ENCODE measurements around the gene ZBTB7C.

The ZBTB7C gene

GRCh38 chr18:48358868-48359267 is 50.3 kb downstream of the ZBTB7C start:
- Histone ChIP-seq H3K36me3 (ENCODE audit: insufficient read depth, low read length) (no peaks in the 10 kb centered on the region), H3K27me3 (ENCODE audit: insufficient read depth, low read length, poor library complexity, severe bottlenecking) (no peaks in the 10 kb centered on the region), H3K4me2 (ENCODE audit: low read depth, low read length, poor library complexity, severe bottlenecking) (no peak overlapping the region), H3F3A (ENCODE audit: low read depth) (no peaks in the 10 kb centered on the region), H3K9me3 (ENCODE audit: insufficient read depth, low read depth, low read length) (no peaks in the 10 kb centered on the region), H3K4me1 (ENCODE audit: insufficient read depth, low read length, poor library complexity, severe bottlenecking) (no peaks in the 10 kb centered on the region), H3K79me2 (ENCODE audit: insufficient read depth, low read length) (no peaks in the 10 kb centered on the region), H4K20me1 (ENCODE audit: insufficient read depth, low read length, poor library complexity, severe bottlenecking) (no peaks in the 10 kb centered on the region), H3K9ac (ENCODE audit: low read depth, low read length, poor library complexity, severe bottlenecking) (no peak overlapping the region), H3K4me3 (ENCODE audit: low read length, poor library complexity, severe bottlenecking) (no peak overlapping the region), H3K9me2 (replicated peaks; ENCODE audit: low read depth, low read length) (no peaks in the 10 kb centered on the region), H2AFZ (ENCODE audit: low read length) (no peak overlapping the region)
- no peak for TF ChIP-seq EZH2phosphoT487 (IDR thresholded peaks at IDR 0.05; ENCODE audit: borderline replicate concordance)
- no peak for TF ChIP-seq CTCF (conservative IDR thresholded peaks at IDR 0.05; ENCODE audit: low read length)

- Histone ChIP-seq H4K20me1 (ENCODE audit: insufficient read depth, low read length, poor library complexity, severe bottlenecking) (no peaks in the 10 kb centered on the region), H3K9me3 (ENCODE audit: insufficient read depth, low read depth, low read length) (no peaks in the 10 kb centered on the region), H3K9me2 (replicated peaks; ENCODE audit: low read depth, low read length) (no peaks in the 10 kb centered on the region), H3F3A (ENCODE audit: low read depth) (no peaks in the 10 kb centered on the region), H3K9ac (ENCODE audit: low read depth, low read length, poor library complexity, severe bottlenecking) (no peak overlapping the region), H3K36me3 (ENCODE audit: insufficient read depth, low read length) (no peaks in the 10 kb centered on the region), H3K4me2 (ENCODE audit: low read depth, low read length, poor library complexity, severe bottlenecking) (no peak overlapping the region), H3K4me3 (ENCODE audit: low read length, poor library complexity, severe bottlenecking) (no peak overlapping the region), H2AFZ (ENCODE audit: low read length) (no peak overlapping the region), H3K27me3 (ENCODE audit: insufficient read depth, low read length, poor library complexity, severe bottlenecking) (no peaks in the 10 kb centered on the region), H3K79me2 (ENCODE audit: insufficient read depth, low read length) (no peaks in the 10 kb centered on the region), H3K4me1 (ENCODE audit: insufficient read depth, low read length, poor library complexity, severe bottlenecking) (no peaks in the 10 kb centered on the region)
- TF ChIP-seq CTCF (conservative IDR thresholded peaks at IDR 0.05; ENCODE audit: low read length): no peak
- TF ChIP-seq EZH2phosphoT487 (IDR thresholded peaks at IDR 0.05; ENCODE audit: borderline replicate concordance): no peak
Observed at GRCh38 chr18:48356909-48357631, 52.1 kb downstream of the ZBTB7C start.

GRCh38 chr18:48356151-48356745 is 52.9 kb downstream of the ZBTB7C start:
- H3K9me3 ChIP-seq (ENCODE audit: insufficient read depth, low read depth, low read length): no peaks in the 10 kb centered on the region
- H3K4me3 ChIP-seq (ENCODE audit: low read length, poor library complexity, severe bottlenecking): no peak overlapping the region
- no peaks in the 10 kb centered on the region for H3F3A ChIP-seq (ENCODE audit: low read depth)
- no peak overlapping the region for H3K4me2 ChIP-seq (ENCODE audit: low read depth, low read length, poor library complexity, severe bottlenecking)
- H3K9ac ChIP-seq (ENCODE audit: low read depth, low read length, poor library complexity, severe bottlenecking): no peak overlapping the region
- H2AFZ ChIP-seq (ENCODE audit: low read length): no peak overlapping the region
- no peaks in the 10 kb centered on the region for H3K27me3 ChIP-seq (ENCODE audit: insufficient read depth, low read length, poor library complexity, severe bottlenecking)
- no peaks in the 10 kb centered on the region for H4K20me1 ChIP-seq (ENCODE audit: insufficient read depth, low read length, poor library complexity, severe bottlenecking)
- no peaks in the 10 kb centered on the region for H3K9me2 ChIP-seq (replicated peaks; ENCODE audit: low read depth, low read length)
- H3K4me1 ChIP-seq (ENCODE audit: insufficient read depth, low read length, poor library complexity, severe bottlenecking): no peaks in the 10 kb centered on the region
- no peaks in the 10 kb centered on the region for H3K36me3 ChIP-seq (ENCODE audit: insufficient read depth, low read length)
- no peak for TF ChIP-seq CTCF (conservative IDR thresholded peaks at IDR 0.05; ENCODE audit: low read length)
- TF ChIP-seq EZH2phosphoT487 (IDR thresholded peaks at IDR 0.05; ENCODE audit: borderline replicate concordance): no peak
- H3K79me2 ChIP-seq (ENCODE audit: insufficient read depth, low read length): no peaks in the 10 kb centered on the region

All from Loucy (cell line).